B cell (primary cell): ENCODE results near the gene OSBPL1A. TPM values are rescaled to one million over a fixed set of nuclear protein-coding genes. Genes with fewer than 3 reads are reported as not detected.

ENCODE experiments used
- ATAC-seq: fragments of 200-7000 bp; cut with Tn5 transposase; one replicate; pipeline ENCODE4 v1.10.0; 2021; ENCODE audit warnings: low read depth, mild to moderate bottlenecking, moderate number of reproducible peaks, moderate library complexity
- CTCF ChIA-PET: fragments of 350-600 bp; sonication (Branson Sonifier 250); formaldehyde crosslinking; loops from one replicate; lab custom pipeline; 2021; ENCODE audit warnings: antibody characterized with exemption, inconsistent platforms; lab: Charles Lee
- POLR2A ChIA-PET: fragments of 350-600 bp; sonication (Branson Sonifier 250); formaldehyde crosslinking; loops from one replicate; lab custom pipeline; 2021; ENCODE audit warnings: antibody characterized with exemption; lab: Charles Lee
- DNase-seq: peaks from one replicate; pipeline ENCODE4 v3.0.0; 2013
- H2AFZ ChIP-seq: 2 replicates; pipeline ENCODE4 v1.6.1; 2012; ENCODE audit warnings: mild to moderate bottlenecking, low read depth, low read length; ENCODE audit not compliant: insufficient read depth, poor library complexity, severe bottlenecking
- H3K27ac ChIP-seq, 2 donors: 1 replicate in 1 of 2; 2 replicates in 1 of 2; pipeline ENCODE4 v1.5.1; 2012 to 2013; ENCODE audit warnings: low read length in 2 of 2, mild to moderate bottlenecking in 2 of 2, moderate library complexity in 1 of 2
- H3K27me3 ChIP-seq, 4 experiments: fragments of 200-600 bp in 1 of 4; sonication (generic) in 1 of 4; replicated peaks in 1 of 4; 1 replicate in 2 of 4; 2 replicates in 2 of 4; pipeline versions ENCODE4 v1.6.1 to v1.7.0; 2013 to 2016; ENCODE audit warnings: low read length in 3 of 4, mild to moderate bottlenecking in 2 of 4, mixed read lengths in 1 of 4, moderate library complexity in 1 of 4; ENCODE audit not compliant: insufficient read depth in 4 of 4, control insufficient read depth in 3 of 4; ENCODE audit errors: control extremely low read depth in 1 of 4
- H3K36me3 ChIP-seq, 2 experiments: replicated peaks in 1 of 2; 1 replicate in 1 of 2; 2 replicates in 1 of 2; pipeline versions ENCODE4 v1.6.1 to v1.7.1; 2013; ENCODE audit warnings: low read length in 1 of 2; ENCODE audit not compliant: insufficient read depth in 2 of 2, control insufficient read depth in 1 of 2; ENCODE audit errors: control extremely low read depth in 1 of 2, extremely low read depth in 1 of 2
- H3K4me1 ChIP-seq, 2 donors: fragments of 200-600 bp in 1 of 2; sonication (generic) in 1 of 2; 1 replicate in 1 of 2; 2 replicates in 1 of 2; pipeline versions ENCODE4 v1.5.1 to v1.6.1; 2013 to 2017; ENCODE audit warnings: low read length in 2 of 2; ENCODE audit not compliant: control insufficient read depth in 2 of 2, insufficient read depth in 2 of 2
- H3K4me2 ChIP-seq: replicated peaks from 2 replicates; pipeline ENCODE3; 2012; ENCODE audit warnings: mild to moderate bottlenecking, low read depth, low read length; ENCODE audit not compliant: poor library complexity, severe bottlenecking
- H3K4me3 ChIP-seq, 5 experiments: fragments of 200-600 bp in 1 of 5; sonication (generic) in 1 of 5; 1 replicate in 3 of 5; 2 replicates in 2 of 5; pipeline versions ENCODE4 v1.5.1 to v1.7.0; 2011 to 2016; ENCODE audit warnings: low read length in 4 of 5, mild to moderate bottlenecking in 4 of 5, low read depth in 2 of 5, control low read depth in 1 of 5, moderate library complexity in 1 of 5; ENCODE audit not compliant: insufficient read depth in 1 of 5; ENCODE audit errors: control extremely low read depth in 1 of 5, extremely low read depth in 1 of 5
- H3K79me2 ChIP-seq: fragments of 200-600 bp; sonication (generic); one replicate; pipeline ENCODE4 v1.6.0; 2016; ENCODE audit warnings: low read length; ENCODE audit not compliant: control insufficient read depth, insufficient read depth
- H3K9ac ChIP-seq: fragments of 200-600 bp; sonication (generic); 2 replicates; pipeline ENCODE4 v1.6.1; 2017; ENCODE audit warnings: mild to moderate bottlenecking, low read length, moderate library complexity
- H3K9me3 ChIP-seq, 3 donors: one replicate each; pipeline versions ENCODE4 v1.6.1 to v1.7.1; 2013; ENCODE audit warnings: low read length in 2 of 3; ENCODE audit not compliant: control insufficient read depth in 2 of 3, insufficient read depth in 1 of 3; ENCODE audit errors: control extremely low read depth in 1 of 3
- H4K20me1 ChIP-seq: 2 replicates; pipeline ENCODE4 v1.6.0; 2012; ENCODE audit warnings: mild to moderate bottlenecking, low read length; ENCODE audit not compliant: insufficient read depth, control insufficient read depth, poor library complexity, severe bottlenecking
- H3K27ac Mint-ChIP-seq: one replicate; pipeline ENCODE4 v1.8.0; 2021; ENCODE audit warnings: mixed read lengths
- H3K27me3 Mint-ChIP-seq: one replicate; pipeline ENCODE4 v1.8.0; 2021; ENCODE audit warnings: mixed read lengths
- H3K4me1 Mint-ChIP-seq: one replicate; pipeline ENCODE4 v1.8.0; 2021; ENCODE audit warnings: mixed read lengths
- H3K4me3 Mint-ChIP-seq: one replicate; pipeline ENCODE4 v1.8.0; 2021; ENCODE audit warnings: mixed read lengths
- H3K9me3 Mint-ChIP-seq: one replicate; pipeline ENCODE4 v1.8.0; 2022; ENCODE audit warnings: mixed read lengths; ENCODE audit not compliant: insufficient read depth
- EZH2 ChIP-seq: IDR thresholded peaks from 2 replicates; pipeline ENCODE4 v1.6.1; 2012; ENCODE audit warnings: borderline replicate concordance, low read depth, mild to moderate bottlenecking, moderate library complexity, low read length; ENCODE audit not compliant: insufficient read depth, poor library complexity, severe bottlenecking
- WGBS: methylation state at CpG from one replicate; pipeline ENCODE4 v1.1.5; 2013; ENCODE audit warnings: missing lambda C conversion rate; ENCODE audit not compliant: insufficient coverage; 5-methylcytosine and 5-hydroxymethylcytosine counted together
- intact Hi-C: fragments of 100-400 bp; cut with micrococcal nuclease; formaldehyde crosslinking; loops from one replicate; pipeline ENCODE4 v1.10.0; 2022
- polyA plus RNA-seq: library from polyadenylated mRNA; depleted of rRNA; stranded (reverse); fragments of >200 nt; gene quantifications from 2 replicates; pipeline ENCODE4 v1.2.3, GENCODE V29; 2012
- total RNA-seq, 2 donors: library from RNA; stranded (reverse); fragments of 120-200 nt in 1 of 2; gene quantifications; 1 replicate in 1 of 2; 2 replicates in 1 of 2; pipeline versions ENCODE4 v1.2.3 to v1.2.4, GENCODE V29; 2013 to 2022
- TF ChIP-seq, protein P1 (sequence below): fragments of 200-600 bp; IDR thresholded peaks from one replicate; pipeline ENCODE4 v1.8.0; 2022; ENCODE audit warnings: antibody characterized with exemption, mild to moderate bottlenecking

OSBPL1A gene
- total and polyA plus RNA-seq, 2 donors (not counting 1 experiment from before 2014, with no cell fraction given) = 0.57 to 0.86 TPM

GRCh38 chr18:24249716-24250115, 147.9 kb downstream of the OSBPL1A start:
- ATAC-seq (no peak), DNase-seq (no peak)
- Histone ChIP-seq H3K4me2 (no peak overlapping the region), H3K9ac (no peak overlapping the region), H2AFZ (no peak overlapping the region), H3K9me3 (no peaks in the 10 kb centered on the region), H3K36me3 (no peaks in the 10 kb centered on the region), H3K27me3 (peaks cover 0 to 3% (median 0%) of the 10 kb centered on the region in 4 experiments), H3K27ac (no peak overlapping the region), H3K4me3 (no peak overlapping the region), H4K20me1 (no peaks in the 10 kb centered on the region), H3K4me1 (no peaks in the 10 kb centered on the region), H3K79me2 (no peaks in the 10 kb centered on the region)
- CTCF ChIA-PET = no interaction called here
- no peak overlapping the region for H3K27ac Mint-ChIP-seq
- intact Hi-C loops = no loop called here
- no peak for TF ChIP-seq EZH2
- TF ChIP-seq, protein P1, sequence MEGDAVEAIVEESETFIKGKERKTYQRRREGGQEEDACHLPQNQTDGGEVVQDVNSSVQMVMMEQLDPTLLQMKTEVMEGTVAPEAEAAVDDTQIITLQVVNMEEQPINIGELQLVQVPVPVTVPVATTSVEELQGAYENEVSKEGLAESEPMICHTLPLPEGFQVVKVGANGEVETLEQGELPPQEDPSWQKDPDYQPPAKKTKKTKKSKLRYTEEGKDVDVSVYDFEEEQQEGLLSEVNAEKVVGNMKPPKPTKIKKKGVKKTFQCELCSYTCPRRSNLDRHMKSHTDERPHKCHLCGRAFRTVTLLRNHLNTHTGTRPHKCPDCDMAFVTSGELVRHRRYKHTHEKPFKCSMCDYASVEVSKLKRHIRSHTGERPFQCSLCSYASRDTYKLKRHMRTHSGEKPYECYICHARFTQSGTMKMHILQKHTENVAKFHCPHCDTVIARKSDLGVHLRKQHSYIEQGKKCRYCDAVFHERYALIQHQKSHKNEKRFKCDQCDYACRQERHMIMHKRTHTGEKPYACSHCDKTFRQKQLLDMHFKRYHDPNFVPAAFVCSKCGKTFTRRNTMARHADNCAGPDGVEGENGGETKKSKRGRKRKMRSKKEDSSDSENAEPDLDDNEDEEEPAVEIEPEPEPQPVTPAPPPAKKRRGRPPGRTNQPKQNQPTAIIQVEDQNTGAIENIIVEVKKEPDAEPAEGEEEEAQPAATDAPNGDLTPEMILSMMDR = no peak
- peaks cover 20% of the 10 kb centered on the region for H3K27me3 Mint-ChIP-seq
- 96% methylated on average over 5 of the region's 6 CpGs for whole genome bisulfite sequencing
- H3K4me1 Mint-ChIP-seq = no peaks in the 10 kb centered on the region
- POLR2A ChIA-PET = no interaction called here
- H3K9me3 Mint-ChIP-seq = no peaks in the 10 kb centered on the region
- no peak overlapping the region for H3K4me3 Mint-ChIP-seq

- Histone ChIP-seq H3K27ac (no peak overlapping the region), H3K4me2 (no peak overlapping the region), H3K4me3 (no peak overlapping the region), H3K79me2 (no peaks in the 10 kb centered on the region), H3K27me3 (peaks cover 0 to 3% (median 0%) of the 10 kb centered on the region in 4 experiments), H3K9ac (no peak overlapping the region), H2AFZ (no peak overlapping the region), H3K36me3 (no peaks in the 10 kb centered on the region), H3K4me1 (no peaks in the 10 kb centered on the region), H3K9me3 (no peaks in the 10 kb centered on the region), H4K20me1 (no peaks in the 10 kb centered on the region)
- 100% methylated on average over 1 of the region's 2 CpGs for WGBS
- Mint-ChIP-seq H3K9me3 (no peaks in the 10 kb centered on the region), H3K27ac (no peak overlapping the region), H3K4me3 (no peak overlapping the region), H3K27me3 (peaks cover 18% of the 10 kb centered on the region), H3K4me1 (no peaks in the 10 kb centered on the region)
- ChIA-PET CTCF (no interaction called here), POLR2A (no interaction called here)
- intact Hi-C loops = no loop called here
- DNase-seq (no peak), ATAC-seq (no peak)
- TF ChIP-seq EZH2 = no peak
- TF ChIP-seq, protein P1 = no peak
Measured at GRCh38 chr18:24248359-24248758, 149.3 kb downstream of the OSBPL1A start.
